GM19099 (cell line): Measurements from ENCODE around the gene CALN1.

Experiments used
- POLR2A ChIP-seq: IDR thresholded peaks from 3 replicates; pipeline ENCODE4 v1.6.1; 2011; ENCODE audit warnings: low read depth; ENCODE audit not compliant: insufficient read length; ENCODE audit errors: extremely low read depth

Gene CALN1

GRCh38 chr7:71793251-71793650, 618.9 kb downstream of the CALN1 start:
- no peak for TF ChIP-seq POLR2A

GRCh38 chr7:71787513-71787912, 624.6 kb downstream of the CALN1 start:
- TF ChIP-seq POLR2A = no peak

GRCh38 chr7:71785216-71785615, 626.9 kb downstream of the CALN1 start:
- TF ChIP-seq POLR2A = no peak

- TF ChIP-seq POLR2A = no peak
Measured at GRCh38 chr7:71784781-71785180, 627.4 kb downstream of the CALN1 start.

- no peak for TF ChIP-seq POLR2A
Measured at GRCh38 chr7:71784180-71784579, 628.0 kb downstream of the CALN1 start.

- TF ChIP-seq POLR2A = no peak
Measured at GRCh38 chr7:71783779-71784178, 628.4 kb downstream of the CALN1 start.

GRCh38 chr7:71782051-71782450, 630.1 kb downstream of the CALN1 start:
- TF ChIP-seq POLR2A = no peak

- TF ChIP-seq POLR2A = no peak
Measured at GRCh38 chr7:71780282-71780681, 631.9 kb downstream of the CALN1 start.

- no peak for TF ChIP-seq POLR2A
Measured at GRCh38 chr7:71777278-71777677, 634.9 kb downstream of the CALN1 start.

- no peak for TF ChIP-seq POLR2A
Measured at GRCh38 chr7:71776726-71777125, 635.4 kb downstream of the CALN1 start.

- no peak for TF ChIP-seq POLR2A
Measured at GRCh38 chr7:71775648-71776047, 636.5 kb downstream of the CALN1 start.

- no peak for TF ChIP-seq POLR2A
Measured at GRCh38 chr7:71772779-71773178, 639.4 kb downstream of the CALN1 start.

GRCh38 chr7:71770269-71770907, 641.8 kb downstream of the CALN1 start:
- no peak for TF ChIP-seq POLR2A

GRCh38 chr7:71769326-71769725, 642.8 kb downstream of the CALN1 start:
- TF ChIP-seq POLR2A = no peak

- TF ChIP-seq POLR2A = no peak
Measured at GRCh38 chr7:71768450-71768849, 643.7 kb downstream of the CALN1 start.

- no peak for TF ChIP-seq POLR2A
Measured at GRCh38 chr7:71766016-71766415, 646.1 kb downstream of the CALN1 start.

- no peak for TF ChIP-seq POLR2A
Measured at GRCh38 chr7:71761336-71761735, 650.8 kb downstream of the CALN1 start.

GRCh38 chr7:71754828-71755227, 657.3 kb downstream of the CALN1 start:
- TF ChIP-seq POLR2A = no peak

GRCh38 chr7:71753956-71754664, 658.0 kb downstream of the CALN1 start:
- TF ChIP-seq POLR2A = no peak
